ENCODE measurements around the gene CNN2. TPM values are rescaled to one million over a fixed set of nuclear protein-coding genes. Genes with fewer than 3 reads are reported as not detected.

Gene CNN2
- total and polyA plus RNA-seq, 2 experiments from 2014 or later = 115 to 247 TPM

GRCh38 chr19:1047696-1048147, 21.3 kb downstream of the CNN2 start:
- H2AFZ ChIP-seq = no peak overlapping the region
- no peaks in the 10 kb centered on the region for H3K4me1 ChIP-seq (ENCODE audit: insufficient read depth)

DNA sequence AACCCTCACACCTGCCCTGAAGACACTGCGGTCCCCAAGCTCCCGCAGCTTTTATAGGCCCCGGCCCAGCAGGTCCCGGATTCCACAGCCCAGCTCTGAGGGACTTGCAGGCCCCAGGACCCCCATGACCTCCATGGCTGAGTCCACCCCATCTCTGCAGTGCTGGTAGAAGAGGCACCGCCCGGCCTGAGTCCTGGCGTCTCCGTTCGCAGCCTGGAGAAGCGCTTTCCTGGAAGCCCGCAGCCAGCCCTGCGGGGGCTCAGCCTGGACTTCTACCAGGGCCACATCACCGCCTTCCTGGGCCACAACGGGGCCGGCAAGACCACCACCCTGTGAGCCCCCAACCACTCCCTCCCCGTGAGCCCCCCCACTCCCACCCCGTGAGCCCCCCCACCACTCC, 22.7 kb downstream of the CNN2 start:
- Histone ChIP-seq H3K4me1 (ENCODE audit: insufficient read depth) (no peaks in the 10 kb centered on the region), H4K20me1 (ENCODE audit: insufficient read depth, poor library complexity, severe bottlenecking) (no peaks in the 10 kb centered on the region), H3K9me2 (replicated peaks; ENCODE audit: insufficient read depth) (no peaks in the 10 kb centered on the region), H3K36me3 (replicated peaks; ENCODE audit: insufficient read depth, low read depth) (no peaks in the 10 kb centered on the region), H3K79me2 (no peaks in the 10 kb centered on the region), H3K9me3 (ENCODE audit: low read depth) (no peaks in the 10 kb centered on the region), H3K4me2 (no peak overlapping the region), H2AFZ (no peak overlapping the region), H3K27ac (no peak overlapping the region), H3K27me3 (no peaks in the 10 kb centered on the region), H3K4me3 (no peak overlapping the region)
- no peak for DNase-seq (ENCODE audit: low spot score)
- TF ChIP-seq EZH2phosphoT487 (IDR thresholded peaks at IDR 0.05; ENCODE audit: low read depth, severe bottlenecking, unreplicated experiment) (no peak), EZH2 (IDR thresholded peaks at IDR 0.05; ENCODE audit: borderline replicate concordance) (no peak), CTCF (IDR thresholded peaks at IDR 0.05; ENCODE audit: poor library complexity) (no peak)
- 93% methylated on average over 11 of the region's 17 CpGs for WGBS (ENCODE audit: low lambda C conversion rate, missing lambda C conversion rate)

More at GRCh38 chr19:1047696-1048147, 21.3 kb downstream of the CNN2 start:
- no peaks in the 10 kb centered on the region for H3K79me2 ChIP-seq
- no peak for TF ChIP-seq EZH2phosphoT487 (IDR thresholded peaks at IDR 0.05; ENCODE audit: low read depth, severe bottlenecking, unreplicated experiment)
- no peak for TF ChIP-seq EZH2 (IDR thresholded peaks at IDR 0.05; ENCODE audit: borderline replicate concordance)
- TF ChIP-seq CTCF (IDR thresholded peaks at IDR 0.05; ENCODE audit: poor library complexity) = no peak
- H3K4me2 ChIP-seq = no peak overlapping the region
- no peak overlapping the region for H3K4me3 ChIP-seq
- H4K20me1 ChIP-seq (ENCODE audit: insufficient read depth, poor library complexity, severe bottlenecking) = no peaks in the 10 kb centered on the region
- H3K36me3 ChIP-seq (replicated peaks; ENCODE audit: insufficient read depth, low read depth) = no peaks in the 10 kb centered on the region
- H3K9me3 ChIP-seq (ENCODE audit: low read depth) = no peaks in the 10 kb centered on the region
- no peaks in the 10 kb centered on the region for H3K9me2 ChIP-seq (replicated peaks; ENCODE audit: insufficient read depth)
- no peaks in the 10 kb centered on the region for H3K27me3 ChIP-seq
- DNase-seq (ENCODE audit: low spot score) = no peak
- WGBS (ENCODE audit: low lambda C conversion rate, missing lambda C conversion rate) = 86% methylated on average over 9 of the region's 20 CpGs
- no peak overlapping the region for H3K27ac ChIP-seq

DNA sequence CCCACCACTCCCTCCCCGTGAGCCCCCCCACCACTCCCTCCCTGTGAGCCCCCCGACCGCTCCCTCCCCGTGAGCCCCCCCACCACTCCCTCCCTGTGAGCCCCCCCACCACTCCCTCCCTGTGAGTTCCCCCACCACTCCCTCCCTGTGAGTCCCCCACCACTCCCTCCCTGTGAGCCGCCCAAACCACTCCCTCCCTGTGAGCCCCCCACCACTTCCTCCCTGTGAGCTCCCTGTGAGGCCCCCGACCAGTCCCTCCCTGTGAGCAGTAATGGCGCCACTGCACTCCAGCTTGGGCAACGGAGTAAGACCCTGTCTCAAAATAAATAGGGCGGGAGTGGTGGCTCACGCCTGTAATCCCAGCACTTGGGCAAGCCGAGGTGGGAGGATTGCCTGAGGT, 23.4 kb downstream of the CNN2 start:
- Histone ChIP-seq H3K4me3 (no peak overlapping the region), H2AFZ (no peak overlapping the region), H3K9me2 (replicated peaks; ENCODE audit: insufficient read depth) (no peaks in the 10 kb centered on the region), H3K4me1 (ENCODE audit: insufficient read depth) (no peaks in the 10 kb centered on the region), H4K20me1 (ENCODE audit: insufficient read depth, poor library complexity, severe bottlenecking) (no peaks in the 10 kb centered on the region), H3K36me3 (replicated peaks; ENCODE audit: insufficient read depth, low read depth) (no peaks in the 10 kb centered on the region), H3K27ac (no peak overlapping the region), H3K9me3 (ENCODE audit: low read depth) (no peaks in the 10 kb centered on the region), H3K79me2 (no peaks in the 10 kb centered on the region), H3K4me2 (no peak overlapping the region), H3K27me3 (no peaks in the 10 kb centered on the region)
- TF ChIP-seq EZH2 (IDR thresholded peaks at IDR 0.05; ENCODE audit: borderline replicate concordance) (no peak), CTCF (IDR thresholded peaks at IDR 0.05; ENCODE audit: poor library complexity) (no peak), EZH2phosphoT487 (IDR thresholded peaks at IDR 0.05; ENCODE audit: low read depth, severe bottlenecking, unreplicated experiment) (no peak)
- no peak for DNase-seq (ENCODE audit: low spot score)
- WGBS (ENCODE audit: low lambda C conversion rate, missing lambda C conversion rate) = 81% methylated on average over 6 of the region's 11 CpGs
